GM12878 (cell line): Measurements from ENCODE around the gene SELENOO. TPM values are rescaled to one million over a fixed set of nuclear protein-coding genes. Genes with fewer than 3 reads are reported as not detected.
A peak's percentile ranks its signal among the peaks of the same experiment; 100 is the strongest.

Experiments
- ATF2 ChIP-seq: IDR thresholded peaks from 2 replicates; pipeline ENCODE4 v1.6.1; 2012; ENCODE audit warnings: low read length, inconsistent platforms
- BACH1 ChIP-seq: fragments of 450-650 bp; IDR thresholded peaks from 2 replicates; pipeline ENCODE4 v1.6.1; 2017; ENCODE audit warnings: mild to moderate bottlenecking, borderline replicate concordance
- EZH2 ChIP-seq: IDR thresholded peaks from 2 replicates; pipeline ENCODE4 v1.6.1; 2012; ENCODE audit warnings: low read depth, mild to moderate bottlenecking, control low read depth, inconsistent platforms, low read length, borderline replicate concordance; ENCODE audit not compliant: control insufficient read depth
- FOS ChIP-seq: IDR thresholded peaks from 3 replicates; pipeline ENCODE4 v1.6.1; 2011; ENCODE audit warnings: borderline replicate concordance; ENCODE audit not compliant: insufficient read length; ENCODE audit errors: extremely low read depth
- JUND ChIP-seq: IDR thresholded peaks from 2 replicates; pipeline ENCODE4 v1.6.1; 2012; ENCODE audit warnings: low read depth, mild to moderate bottlenecking, low read length, improper control_type of control experiment, moderate library complexity
- MAX ChIP-seq: IDR thresholded peaks from 2 replicates; pipeline ENCODE4 v1.6.1; 2012; ENCODE audit warnings: low read depth, low read length, improper control_type of control experiment
- MYC ChIP-seq: IDR thresholded peaks from 2 replicates; pipeline ENCODE4 v1.6.1; 2011; ENCODE audit warnings: mild to moderate bottlenecking, low read length, moderate library complexity, inconsistent platforms; ENCODE audit not compliant: insufficient read depth, insufficient replicate concordance, insufficient read length, severe bottlenecking
- PAX8 ChIP-seq: fragments of 450-650 bp; IDR thresholded peaks from 2 replicates; pipeline ENCODE4 v1.6.1; 2017; ENCODE audit warnings: mild to moderate bottlenecking, moderate library complexity
- TAF1 ChIP-seq: IDR thresholded peaks from 2 replicates; pipeline ENCODE4 v1.6.1; 2011; ENCODE audit warnings: mild to moderate bottlenecking, low read depth, low read length, borderline replicate concordance
- TCF3 ChIP-seq: IDR thresholded peaks from 2 replicates; pipeline ENCODE4 v1.6.1; 2012; ENCODE audit warnings: low read depth, mild to moderate bottlenecking, low read length, borderline replicate concordance; ENCODE audit not compliant: insufficient read depth
- YBX1 ChIP-seq: fragments of 450-650 bp; IDR thresholded peaks from 2 replicates; pipeline ENCODE4 v1.6.1; 2016; ENCODE audit warnings: antibody characterized with exemption
- polyA plus RNA-seq, 11 experiments: library from polyadenylated mRNA; depleted of rRNA in 4 of 11; unstranded in 6 of 11; stranded (reverse) in 5 of 11; fragments of >200 nt; fragmentation: Nextera tagmentation in 4 of 11; fragmentation: Illumina TruSeq in 1 of 11; extraction: Ambion mirVana in 4 of 11; extraction: Trizol in 1 of 11; gene quantifications; 1 replicate in 1 of 11; 2 replicates in 10 of 11; pipeline versions ENCODE4 v1.2.1 to v1.2.3, GENCODE V29; 2011 to 2016; ENCODE audit warnings: inconsistent platforms in 2 of 11, missing spikeins in 2 of 11, low read depth in 1 of 11
- total RNA-seq, 4 experiments: library from RNA; depleted of rRNA in 3 of 4; stranded (reverse); fragments of >200 nt in 3 of 4; fragmentation: Illumina TruSeq in 1 of 4; extraction: Trizol in 1 of 4; gene quantifications; 2 replicates each; pipeline versions ENCODE4 v1.2.1 to v1.2.3, GENCODE V29; 2013 to 2021
- TF ChIP-seq, protein P1 (sequence below): fragments of 450-650 bp; IDR thresholded peaks from 2 replicates; pipeline ENCODE4 v1.6.1; 2017; ENCODE audit warnings: low read depth, mild to moderate bottlenecking, moderate library complexity
- TF ChIP-seq, protein P2 (sequence below): fragments of 450-650 bp; IDR thresholded peaks from 2 replicates; pipeline ENCODE4 v1.6.1; 2018; ENCODE audit warnings: mild to moderate bottlenecking, low read depth, moderate library complexity; ENCODE audit not compliant: partially characterized antibody
- TF ChIP-seq, protein P3 (sequence below): fragments of 150-350 bp; IDR thresholded peaks from 2 replicates; pipeline ENCODE4 v1.6.1; 2014; ENCODE audit warnings: mild to moderate bottlenecking, low read depth, low read length

SELENOO gene
- total and polyA plus RNA-seq, 10 of the 15 experiments (the other 5 are each of a cell fraction or from before 2014, with no cell fraction given), result 0.42 to 23.3 (median 3.3) TPM

- TF ChIP-seq, protein P1, sequence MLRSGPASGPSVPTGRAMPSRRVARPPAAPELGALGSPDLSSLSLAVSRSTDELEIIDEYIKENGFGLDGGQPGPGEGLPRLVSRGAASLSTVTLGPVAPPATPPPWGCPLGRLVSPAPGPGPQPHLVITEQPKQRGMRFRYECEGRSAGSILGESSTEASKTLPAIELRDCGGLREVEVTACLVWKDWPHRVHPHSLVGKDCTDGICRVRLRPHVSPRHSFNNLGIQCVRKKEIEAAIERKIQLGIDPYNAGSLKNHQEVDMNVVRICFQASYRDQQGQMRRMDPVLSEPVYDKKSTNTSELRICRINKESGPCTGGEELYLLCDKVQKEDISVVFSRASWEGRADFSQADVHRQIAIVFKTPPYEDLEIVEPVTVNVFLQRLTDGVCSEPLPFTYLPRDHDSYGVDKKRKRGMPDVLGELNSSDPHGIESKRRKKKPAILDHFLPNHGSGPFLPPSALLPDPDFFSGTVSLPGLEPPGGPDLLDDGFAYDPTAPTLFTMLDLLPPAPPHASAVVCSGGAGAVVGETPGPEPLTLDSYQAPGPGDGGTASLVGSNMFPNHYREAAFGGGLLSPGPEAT, result no peak
- TF ChIP-seq MAX (no peak; the same call in 1 of the 2 replicates), TAF1 (no peak), JUND (no peak), TCF3 (no peak), BACH1 (peak; percentile 74), PAX8 (no peak), ATF2 (no peak), FOS (no peak), YBX1 (no peak), MYC (peak; percentile 36), EZH2 (no peak)
- TF ChIP-seq, protein P2, sequence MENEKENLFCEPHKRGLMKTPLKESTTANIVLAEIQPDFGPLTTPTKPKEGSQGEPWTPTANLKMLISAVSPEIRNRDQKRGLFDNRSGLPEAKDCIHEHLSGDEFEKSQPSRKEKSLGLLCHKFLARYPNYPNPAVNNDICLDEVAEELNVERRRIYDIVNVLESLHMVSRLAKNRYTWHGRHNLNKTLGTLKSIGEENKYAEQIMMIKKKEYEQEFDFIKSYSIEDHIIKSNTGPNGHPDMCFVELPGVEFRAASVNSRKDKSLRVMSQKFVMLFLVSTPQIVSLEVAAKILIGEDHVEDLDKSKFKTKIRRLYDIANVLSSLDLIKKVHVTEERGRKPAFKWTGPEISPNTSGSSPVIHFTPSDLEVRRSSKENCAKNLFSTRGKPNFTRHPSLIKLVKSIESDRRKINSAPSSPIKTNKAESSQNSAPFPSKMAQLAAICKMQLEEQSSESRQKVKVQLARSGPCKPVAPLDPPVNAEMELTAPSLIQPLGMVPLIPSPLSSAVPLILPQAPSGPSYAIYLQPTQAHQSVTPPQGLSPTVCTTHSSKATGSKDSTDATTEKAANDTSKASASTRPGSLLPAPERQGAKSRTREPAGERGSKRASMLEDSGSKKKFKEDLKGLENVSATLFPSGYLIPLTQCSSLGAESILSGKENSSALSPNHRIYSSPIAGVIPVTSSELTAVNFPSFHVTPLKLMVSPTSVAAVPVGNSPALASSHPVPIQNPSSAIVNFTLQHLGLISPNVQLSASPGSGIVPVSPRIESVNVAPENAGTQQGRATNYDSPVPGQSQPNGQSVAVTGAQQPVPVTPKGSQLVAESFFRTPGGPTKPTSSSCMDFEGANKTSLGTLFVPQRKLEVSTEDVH, result no peak
- TF ChIP-seq, protein P3, sequence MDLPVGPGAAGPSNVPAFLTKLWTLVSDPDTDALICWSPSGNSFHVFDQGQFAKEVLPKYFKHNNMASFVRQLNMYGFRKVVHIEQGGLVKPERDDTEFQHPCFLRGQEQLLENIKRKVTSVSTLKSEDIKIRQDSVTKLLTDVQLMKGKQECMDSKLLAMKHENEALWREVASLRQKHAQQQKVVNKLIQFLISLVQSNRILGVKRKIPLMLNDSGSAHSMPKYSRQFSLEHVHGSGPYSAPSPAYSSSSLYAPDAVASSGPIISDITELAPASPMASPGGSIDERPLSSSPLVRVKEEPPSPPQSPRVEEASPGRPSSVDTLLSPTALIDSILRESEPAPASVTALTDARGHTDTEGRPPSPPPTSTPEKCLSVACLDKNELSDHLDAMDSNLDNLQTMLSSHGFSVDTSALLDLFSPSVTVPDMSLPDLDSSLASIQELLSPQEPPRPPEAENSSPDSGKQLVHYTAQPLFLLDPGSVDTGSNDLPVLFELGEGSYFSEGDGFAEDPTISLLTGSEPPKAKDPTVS, result no peak
Observed at GRCh38 chr22:50250555-50251476, 50.0 kb downstream of the SELENOO start, which contains the start of gene HDAC10 (continued).
